Keratinocyte (primary cell): ENCODE data around the gene GPC5. TPM values are rescaled to one million over a fixed set of nuclear protein-coding genes. Genes with fewer than 3 reads are reported as not detected.

ENCODE experiments used
- DNase-seq: peaks from one replicate; pipeline ENCODE4 v3.0.0-alpha.2; 2011; ENCODE audit warnings: low read depth, missing footprints, low spot score
- FAIRE-seq: peaks from 2 replicates; lab custom pipeline; 2011; peaks lifted over from hg19 to GRCh38; lab: Jason Lieb, UNC
- H2AFZ ChIP-seq: 2 replicates; pipeline ENCODE4 v1.6.0; 2012; ENCODE audit warnings: low read length, control low read depth, inconsistent platforms; ENCODE audit not compliant: control insufficient read depth
- H3K27ac ChIP-seq: 2 replicates; pipeline ENCODE4 v1.5.1; 2011; ENCODE audit warnings: low read length; ENCODE audit not compliant: control insufficient read depth, insufficient read depth
- H3K27me3 ChIP-seq: 3 replicates; pipeline ENCODE4 v1.6.0; 2011; ENCODE audit warnings: low read length; ENCODE audit not compliant: control insufficient read depth, insufficient read depth; ENCODE audit errors: extremely low read depth
- H3K36me3 ChIP-seq, 2 experiments: 2 replicates in 1 of 2; 3 replicates in 1 of 2; pipeline ENCODE4 v1.5.1; 2011; ENCODE audit warnings: low read length in 2 of 2, mild to moderate bottlenecking in 1 of 2; ENCODE audit not compliant: control insufficient read depth in 2 of 2, insufficient read depth in 2 of 2; ENCODE audit errors: extremely low read depth in 1 of 2
- H3K4me1 ChIP-seq: 3 replicates; pipeline ENCODE4 v1.5.1; 2011; ENCODE audit warnings: low read length; ENCODE audit not compliant: control insufficient read depth, insufficient read depth; ENCODE audit errors: extremely low read depth
- H3K4me2 ChIP-seq: 3 replicates; pipeline ENCODE4 v1.6.0; 2011; ENCODE audit warnings: low read depth, low read length; ENCODE audit not compliant: control insufficient read depth, insufficient read depth; ENCODE audit errors: extremely low read depth
- H3K4me3 ChIP-seq, 3 experiments: fragments of 200-600 bp in 1 of 3; sonication (generic) in 1 of 3; 2 replicates in 2 of 3; 3 replicates in 1 of 3; pipeline ENCODE4 v1.5.1; 2011 to 2016; ENCODE audit warnings: low read length in 3 of 3, mild to moderate bottlenecking in 3 of 3, control low read depth in 2 of 3, inconsistent platforms in 1 of 3, low read depth in 1 of 3, mixed read lengths in 1 of 3, mixed run types in 1 of 3, moderate library complexity in 1 of 3; ENCODE audit not compliant: control insufficient read depth in 2 of 3, insufficient read depth in 2 of 3; ENCODE audit errors: extremely low read depth in 1 of 3
- H3K79me2 ChIP-seq: 2 replicates; pipeline ENCODE4 v1.6.0; 2012; ENCODE audit warnings: low read length; ENCODE audit not compliant: control insufficient read depth, insufficient read depth
- H3K9ac ChIP-seq: 3 replicates; pipeline ENCODE4 v1.6.0; 2011; ENCODE audit warnings: low read length; ENCODE audit not compliant: control insufficient read depth, insufficient read depth; ENCODE audit errors: extremely low read depth
- H3K9me1 ChIP-seq: 3 replicates; pipeline ENCODE4 v1.6.0; 2011; ENCODE audit warnings: low read length; ENCODE audit not compliant: control insufficient read depth, insufficient read depth; ENCODE audit errors: extremely low read depth
- H3K9me3 ChIP-seq: 2 replicates; pipeline ENCODE4 v1.5.1; 2012; ENCODE audit warnings: low read depth, low read length; ENCODE audit not compliant: control insufficient read depth
- H4K20me1 ChIP-seq: 3 replicates; pipeline ENCODE4 v1.6.0; 2011; ENCODE audit warnings: low read length; ENCODE audit not compliant: control insufficient read depth, insufficient read depth; ENCODE audit errors: extremely low read depth
- CTCF ChIP-seq, 3 experiments: IDR thresholded peaks in 1 of 3; conservative IDR thresholded peaks in 1 of 3; optimal IDR thresholded peaks in 1 of 3; 2 replicates in 2 of 3; 3 replicates in 1 of 3; pipeline versions ENCODE3 to v1.5.1; 2011; ENCODE audit warnings: low read length in 3 of 3, mild to moderate bottlenecking in 3 of 3, moderate library complexity in 2 of 3, control low read depth in 1 of 3, inconsistent platforms in 1 of 3; ENCODE audit not compliant: insufficient read depth in 2 of 3; ENCODE audit errors: extremely low read depth in 1 of 3
- EZH2 ChIP-seq: IDR thresholded peaks from one replicate; pipeline ENCODE4 v1.6.1; 2012; ENCODE audit warnings: inconsistent platforms, mild to moderate bottlenecking, low read length, moderate library complexity
- dilution Hi-C: fragments of 300-500 bp; cut with MboI; formaldehyde crosslinking; loops from one replicate; pipeline ENCODE4 v1.7.0; 2020; ENCODE audit warnings: low sequenced_read_pairs; ENCODE audit not compliant: extremely low pct_ligation_motif_present
- polyA plus RNA-seq, 5 experiments: library from polyadenylated mRNA; depleted of rRNA in 3 of 5; stranded (reverse) in 3 of 5; stranded (forward) in 1 of 5; unstranded in 1 of 5; fragments of >200 nt; gene quantifications; 1 replicate in 1 of 5; 2 replicates in 3 of 5; 3 replicates in 1 of 5; pipeline versions ENCODE4 v1.2.1 to v1.2.3, GENCODE V29; 2011 to 2012; ENCODE audit warnings: missing spikeins in 2 of 5, low read depth in 1 of 5, low replicate concordance in 1 of 5

GPC5 gene
- polyA plus RNA-seq, 1 donor (not counting 4 experiments of a cell fraction or from before 2014, with no cell fraction given), result 0.10 TPM

GRCh38 chr13:92255526-92255925 lies 857.1 kb downstream of the GPC5 start:
- DNase-seq (no peak), FAIRE-seq (no peak)
- no peak overlapping the region for H3K4me2 ChIP-seq
- no peak overlapping the region for H2AFZ ChIP-seq
- no peak overlapping the region for H3K9ac ChIP-seq
- H4K20me1 ChIP-seq, result no peaks in the 10 kb centered on the region
- no peaks in the 10 kb centered on the region for H3K27me3 ChIP-seq
- dilution Hi-C loops, result no loop called here
- no peak for TF ChIP-seq EZH2
- no peak for TF ChIP-seq CTCF (optimal IDR thresholded peaks at IDR 0.05 in 1 of 3, IDR thresholded peaks at IDR 0.05 in 1 of 3, conservative IDR thresholded peaks at IDR 0.05 in 1 of 3; ENCODE audit: extremely low read depth in 1 of 3, insufficient read depth in 2 of 3, low read length in 3 of 3)
- H3K36me3 ChIP-seq, result no peaks in the 10 kb centered on the region
- no peaks in the 10 kb centered on the region for H3K9me3 ChIP-seq
- H3K9me1 ChIP-seq, result no peaks in the 10 kb centered on the region
- H3K27ac ChIP-seq, result no peak overlapping the region
- no peaks in the 10 kb centered on the region for H3K79me2 ChIP-seq
- no peaks in the 10 kb centered on the region for H3K4me1 ChIP-seq
- H3K4me3 ChIP-seq, result no peak overlapping the region

DNA sequence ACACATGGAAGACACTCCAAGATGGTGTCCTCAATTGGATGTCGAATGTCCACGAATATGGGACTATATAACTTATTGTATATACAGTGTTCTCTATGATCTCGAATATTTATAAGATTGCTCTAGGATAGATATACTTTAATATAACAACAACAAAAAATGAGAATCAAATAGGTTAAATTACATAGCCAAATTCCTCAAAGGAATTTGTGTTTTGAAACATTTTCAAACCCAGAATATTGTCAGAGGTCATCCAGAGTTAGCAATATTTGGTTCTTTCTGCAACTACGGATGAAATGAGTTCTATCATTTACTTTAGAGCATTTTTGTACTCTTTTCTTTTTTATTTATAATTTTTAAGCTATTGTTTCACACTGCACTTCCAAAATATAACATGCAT lies 857.8 kb downstream of the GPC5 start:
- DNase-seq, result no peak

More for the DNA sequence above, 857.8 kb downstream of the GPC5 start:
- Histone ChIP-seq H3K27me3 (no peaks in the 10 kb centered on the region), H4K20me1 (no peaks in the 10 kb centered on the region), H3K9ac (no peak overlapping the region), H3K79me2 (no peaks in the 10 kb centered on the region), H3K9me1 (no peaks in the 10 kb centered on the region), H2AFZ (no peak overlapping the region), H3K9me3 (no peaks in the 10 kb centered on the region), H3K27ac (no peak overlapping the region), H3K4me1 (no peaks in the 10 kb centered on the region), H3K36me3 (no peaks in the 10 kb centered on the region), H3K4me3 (no peak overlapping the region), H3K4me2 (no peak overlapping the region)
- FAIRE-seq, result no peak
- no peak for TF ChIP-seq EZH2
- TF ChIP-seq CTCF (optimal IDR thresholded peaks at IDR 0.05 in 1 of 3, IDR thresholded peaks at IDR 0.05 in 1 of 3, conservative IDR thresholded peaks at IDR 0.05 in 1 of 3; ENCODE audit: extremely low read depth in 1 of 3, insufficient read depth in 2 of 3, low read length in 3 of 3), result no peak
- dilution Hi-C loops, result no loop called here
